Lung (tissue), 12 donors: ENCODE data around the gene GPR55. TPM values are rescaled to one million over a fixed set of nuclear protein-coding genes. Genes with fewer than 3 reads are reported as not detected.

Experiments
- ATAC-seq: fragments of 200-7000 bp; cut with Tn5 transposase; one replicate; pipeline ENCODE4 v1.9.1; 2020; ENCODE audit warnings: moderate number of reproducible peaks; ENCODE audit not compliant: insufficient read depth, low FRiP score
- DNase-seq, 3 donors: peaks; one replicate each; pipeline ENCODE4 v3.0.0-alpha.2; 2013 to 2017
- H3K27ac ChIP-seq, 2 donors: one replicate each; pipeline ENCODE4 v1.5.1; 2013; ENCODE audit warnings: mild to moderate bottlenecking in 2 of 2, moderate library complexity in 2 of 2, control low read depth in 1 of 2, inconsistent platforms in 1 of 2, low read depth in 1 of 2, low read length in 1 of 2
- H3K27me3 ChIP-seq, 3 donors: one replicate each; pipeline ENCODE4 v1.5.1; 2013; ENCODE audit warnings: low read length in 2 of 3; ENCODE audit not compliant: control insufficient read depth in 3 of 3, insufficient read depth in 3 of 3
- H3K36me3 ChIP-seq, 4 donors: one replicate each; pipeline ENCODE4 v1.5.1; 2013; ENCODE audit warnings: low read length in 4 of 4, mild to moderate bottlenecking in 1 of 4, moderate library complexity in 1 of 4; ENCODE audit not compliant: control insufficient read depth in 4 of 4, insufficient read depth in 4 of 4
- H3K4me1 ChIP-seq, 5 donors: one replicate each; pipeline ENCODE4 v1.5.1; 2013; ENCODE audit warnings: low read length in 5 of 5, mild to moderate bottlenecking in 2 of 5, moderate library complexity in 1 of 5; ENCODE audit not compliant: control insufficient read depth in 5 of 5, insufficient read depth in 5 of 5
- H3K4me3 ChIP-seq: one replicate; pipeline ENCODE4 v1.5.1; 2013; ENCODE audit warnings: mild to moderate bottlenecking, control low read depth, moderate library complexity
- H3K9ac ChIP-seq, 2 donors: one replicate each; pipeline ENCODE4 v1.5.1; 2013; ENCODE audit warnings: low read length in 2 of 2, control low read depth in 1 of 2; ENCODE audit not compliant: insufficient read depth in 1 of 2
- H3K9me3 ChIP-seq, 4 donors: one replicate each; pipeline ENCODE4 v1.5.1; 2013; ENCODE audit warnings: low read length in 3 of 4, mild to moderate bottlenecking in 1 of 4, moderate library complexity in 1 of 4; ENCODE audit not compliant: control insufficient read depth in 4 of 4, insufficient read depth in 3 of 4
- WGBS, 2 donors: extraction: QIAGEN DNeasy Blood & Tissue Kit; methylation state at CpG; one replicate each; pipeline ENCODE4 v1.1.7; 2013; 5-methylcytosine and 5-hydroxymethylcytosine counted together
- polyA plus RNA-seq, 2 donors: library from polyadenylated mRNA; stranded (reverse); fragments of 200-250 nt; gene quantifications; one replicate each; pipeline ENCODE4 v1.2.1, GENCODE V29; 2013
- total RNA-seq, 2 donors: library from RNA; depleted of rRNA in 1 of 2; stranded (reverse); fragments of >200 nt in 1 of 2; gene quantifications; one replicate each; pipeline ENCODE4 v1.2.1, GENCODE V29; 2014 to 2021
- TF ChIP-seq, protein P1 (sequence below): IDR thresholded peaks from 2 replicates; pipeline ENCODE4 v1.5.1; 2012; ENCODE audit warnings: mild to moderate bottlenecking; ENCODE audit errors: control extremely low read depth, extremely low read depth
- donor health status: control.
- donor health status: control.
- donor health status: Bipolar disorder and iron deficiency.
- donor health status: healthy.
- donor health status: DM: yes; HTN: yes; CAD: no.

The GPR55 gene
- total and polyA plus RNA-seq, 4 donors: 0.18 to 0.58 (median 0.29) TPM

DNA sequence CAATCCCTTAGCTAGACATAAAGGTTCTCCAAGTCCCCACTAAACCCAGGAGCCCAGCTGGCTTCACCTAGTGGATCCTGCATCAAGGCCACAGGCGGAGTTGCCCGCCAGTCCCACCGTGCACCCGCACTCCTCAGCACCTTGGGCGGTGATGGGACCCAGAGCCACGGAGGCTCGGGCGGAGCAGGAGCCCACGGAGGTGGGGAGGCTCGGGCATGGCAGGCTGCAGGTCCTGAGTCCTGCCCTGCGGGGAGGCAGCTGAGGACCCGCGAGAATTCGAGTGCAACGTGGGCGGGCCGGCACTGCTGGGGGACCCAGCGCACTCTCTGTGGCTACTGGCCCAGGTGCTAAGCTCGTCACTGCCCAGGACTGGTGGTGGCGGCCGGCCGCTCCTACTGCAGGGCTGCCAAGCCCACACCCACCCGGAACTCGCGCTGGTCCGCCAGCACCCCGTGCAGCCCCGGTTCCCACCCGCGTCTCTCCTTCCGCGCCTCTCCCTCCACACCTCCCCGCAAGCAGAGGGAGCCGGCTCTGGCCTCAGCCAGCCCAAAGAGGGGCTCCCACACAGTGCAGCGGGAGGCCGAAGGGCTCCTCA is 39.2 kb upstream of the GPR55 start:
- H3K36me3 ChIP-seq: no peaks in the 10 kb centered on the region
- no peaks in the 10 kb centered on the region for H3K4me1 ChIP-seq
- no peak for DNase-seq
- H3K4me3 ChIP-seq: no peak overlapping the region
- peaks cover 0 to 3% (median 0%) of the 10 kb centered on the region in 3 donors for H3K27me3 ChIP-seq
- H3K9ac ChIP-seq: no peak overlapping the region
- 95 to 97% methylated on average over 36 of the region's 36 CpGs for WGBS, 2 donors
- no peak for ATAC-seq
- peaks cover 0 to 3% (median 0%) of the 10 kb centered on the region in 4 donors for H3K9me3 ChIP-seq
- no peak overlapping the region for H3K27ac ChIP-seq
- TF ChIP-seq, protein P1, sequence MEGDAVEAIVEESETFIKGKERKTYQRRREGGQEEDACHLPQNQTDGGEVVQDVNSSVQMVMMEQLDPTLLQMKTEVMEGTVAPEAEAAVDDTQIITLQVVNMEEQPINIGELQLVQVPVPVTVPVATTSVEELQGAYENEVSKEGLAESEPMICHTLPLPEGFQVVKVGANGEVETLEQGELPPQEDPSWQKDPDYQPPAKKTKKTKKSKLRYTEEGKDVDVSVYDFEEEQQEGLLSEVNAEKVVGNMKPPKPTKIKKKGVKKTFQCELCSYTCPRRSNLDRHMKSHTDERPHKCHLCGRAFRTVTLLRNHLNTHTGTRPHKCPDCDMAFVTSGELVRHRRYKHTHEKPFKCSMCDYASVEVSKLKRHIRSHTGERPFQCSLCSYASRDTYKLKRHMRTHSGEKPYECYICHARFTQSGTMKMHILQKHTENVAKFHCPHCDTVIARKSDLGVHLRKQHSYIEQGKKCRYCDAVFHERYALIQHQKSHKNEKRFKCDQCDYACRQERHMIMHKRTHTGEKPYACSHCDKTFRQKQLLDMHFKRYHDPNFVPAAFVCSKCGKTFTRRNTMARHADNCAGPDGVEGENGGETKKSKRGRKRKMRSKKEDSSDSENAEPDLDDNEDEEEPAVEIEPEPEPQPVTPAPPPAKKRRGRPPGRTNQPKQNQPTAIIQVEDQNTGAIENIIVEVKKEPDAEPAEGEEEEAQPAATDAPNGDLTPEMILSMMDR: no peak

DNA sequence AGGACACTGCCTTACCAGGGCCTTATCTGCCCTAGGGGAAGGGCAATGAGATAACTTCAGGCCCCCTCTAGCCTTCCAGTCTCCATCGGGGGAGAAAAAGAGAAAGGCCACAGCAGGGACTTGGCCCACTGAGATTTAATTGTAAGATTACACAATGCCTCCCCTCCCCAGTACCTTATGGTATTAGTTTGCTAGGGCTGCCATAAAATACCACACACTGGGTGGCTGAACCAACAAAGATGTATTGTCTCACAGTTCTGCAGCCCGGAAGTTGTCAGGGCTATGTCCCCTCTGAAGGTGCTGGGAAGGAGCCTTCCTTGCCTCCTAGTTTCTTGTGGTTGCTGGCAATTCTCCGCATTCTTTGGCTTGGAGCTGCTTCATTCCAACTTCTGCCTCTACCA is 36.0 kb upstream of the GPR55 start:
- H3K4me1 ChIP-seq: no peaks in the 10 kb centered on the region
- TF ChIP-seq, protein P1: no peak
- no peak overlapping the region for H3K27ac ChIP-seq
- H3K36me3 ChIP-seq: no peaks in the 10 kb centered on the region
- peaks cover 0 to 3% (median 0%) of the 10 kb centered on the region in 4 donors for H3K9me3 ChIP-seq
- peaks cover 0 to 19% (median 18%) of the 10 kb centered on the region in 3 donors for H3K27me3 ChIP-seq
- H3K4me3 ChIP-seq: no peak overlapping the region
- ATAC-seq: no peak
- 69 to 79% methylated on average over 3 of the region's 3 CpGs for WGBS, 2 donors
- DNase-seq: no peak
- H3K9ac ChIP-seq: no peak overlapping the region

DNA sequence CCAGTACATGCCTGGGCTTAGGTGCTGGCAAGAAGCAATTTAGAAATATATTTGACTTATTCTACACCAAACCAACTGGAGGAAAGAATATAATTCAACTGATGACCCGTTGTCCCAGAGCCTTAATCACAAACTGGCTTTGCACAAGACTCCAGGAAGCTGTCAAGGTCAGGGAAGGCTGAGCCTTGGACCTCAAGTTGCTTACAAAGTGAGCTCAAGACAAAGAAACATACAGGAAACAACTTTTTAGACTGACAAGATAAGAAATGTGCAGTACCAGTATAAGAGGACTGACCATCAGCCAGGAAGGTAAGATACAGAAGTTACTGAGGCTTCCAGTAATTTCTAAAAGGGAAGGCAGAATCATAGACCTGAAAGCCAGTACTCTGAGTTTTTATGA is 35.0 kb upstream of the GPR55 start:
- 56 to 78% methylated on average over 1 of the region's 1 CpG for WGBS, 2 donors
- ATAC-seq (no peak), DNase-seq (no peak)
- H3K4me1 ChIP-seq: no peaks in the 10 kb centered on the region
- no peak overlapping the region for H3K9ac ChIP-seq
- peaks cover 0 to 19% (median 18%) of the 10 kb centered on the region in 3 donors for H3K27me3 ChIP-seq
- TF ChIP-seq, protein P1: no peak
- H3K27ac ChIP-seq: no peak overlapping the region
- H3K4me3 ChIP-seq: no peak overlapping the region
- H3K36me3 ChIP-seq: no peaks in the 10 kb centered on the region
- H3K9me3 ChIP-seq: peaks cover 0 to 3% (median 0%) of the 10 kb centered on the region in 4 donors
